ENCODE measurements around the gene OR13C2.
"Not testable (repeated sequence)": the region's sequence is repeated elsewhere in the genome, so short reads cannot be mapped to it uniquely, and the experiment has no call there.

OR13C2 gene

DNA sequence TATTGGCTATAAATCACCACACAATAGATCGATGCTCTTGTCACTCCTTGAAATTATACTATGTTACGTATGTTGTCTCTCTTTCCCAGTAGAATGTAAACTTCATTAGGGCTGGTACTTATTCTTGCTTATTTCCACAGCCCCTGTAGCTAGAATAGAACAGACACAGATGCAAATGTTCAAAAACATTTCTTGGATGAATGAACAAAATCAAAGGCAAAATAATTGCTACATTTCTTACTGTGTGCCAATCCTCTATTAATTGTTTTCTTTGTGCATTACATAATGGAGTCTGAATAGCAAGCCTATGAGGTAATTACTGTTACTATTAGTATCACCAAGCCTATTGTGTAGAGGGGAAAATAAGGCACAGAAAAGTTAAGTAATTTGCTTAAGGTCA, 725 bp upstream of the OR13C2 start:
- no peak for TF ChIP-seq CTCF (IDR thresholded peaks at IDR 0.05; ENCODE audit: low read depth, low read length, missing control alignments)
- H3K4me3 ChIP-seq (replicated peaks; ENCODE audit: low read depth, low read length) = no peak overlapping the region
- DNase-seq (ENCODE audit: extremely low read depth, low read depth) = no peak

- DNase-seq (ENCODE audit: extremely low read depth, low read depth) = no peak
- TF ChIP-seq CTCF (IDR thresholded peaks at IDR 0.05; ENCODE audit: low read depth, low read length, missing control alignments) = no peak
- H3K4me3 ChIP-seq (replicated peaks; ENCODE audit: low read depth, low read length) = no peak overlapping the region
Measured at GRCh38 chr9:104604801-104605200, 626 bp downstream of the OR13C2 start.

GRCh38 chr9:104599313-104599712, 6.1 kb downstream of the OR13C2 start, which contains the start of gene OR13C5:
TSS of gene OR13C5 (minus strand) at chr9:104599413. CDS start at chr9:104599413, 0 bp downstream.
- H3K4me3 ChIP-seq (replicated peaks; ENCODE audit: low read depth, low read length); DNase-seq (ENCODE audit: extremely low read depth, low read depth): not testable (repeated sequence)

DNA sequence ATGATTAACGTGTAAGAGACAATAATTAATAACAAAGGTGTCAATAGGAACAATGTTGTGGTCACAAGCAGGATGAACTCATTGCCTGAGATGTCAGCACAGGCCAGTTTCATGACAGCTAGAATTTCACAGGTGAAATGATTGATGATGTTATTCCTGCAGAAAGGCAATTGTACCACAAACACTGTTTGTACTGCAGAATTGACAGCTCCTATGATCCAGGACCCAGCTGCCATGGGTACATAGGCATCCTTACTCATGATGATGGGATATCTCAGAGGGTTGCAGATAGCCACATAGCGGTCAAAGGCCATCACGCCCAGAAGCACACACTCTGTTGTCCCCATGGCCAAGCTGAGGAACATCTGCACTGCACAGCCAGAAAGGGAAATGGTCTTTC, 6.7 kb downstream of the OR13C2 start:
- not testable (repeated sequence) for DNase-seq (ENCODE audit: extremely low read depth, low read depth); H3K4me3 ChIP-seq (replicated peaks; ENCODE audit: low read depth, low read length)

DNA sequence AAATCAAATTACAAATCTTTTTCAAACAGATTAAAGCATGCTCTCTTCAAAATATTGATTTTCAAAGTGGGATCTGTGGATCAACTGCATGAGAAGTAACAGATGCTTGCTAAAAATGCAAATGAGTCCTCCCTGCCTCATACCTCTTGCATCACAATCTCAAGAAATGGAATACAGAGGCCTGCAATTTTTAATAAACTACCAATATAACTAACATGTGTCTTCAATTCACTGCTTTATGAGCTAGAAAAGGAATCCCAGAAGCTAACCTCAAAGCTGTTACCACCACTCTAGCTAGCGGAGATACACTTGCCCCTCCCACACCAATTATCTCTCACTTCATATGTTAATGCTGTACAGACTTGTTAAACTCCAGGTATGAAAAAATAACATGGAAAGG, 15.8 kb downstream of the OR13C2 start:
- DNase-seq (ENCODE audit: extremely low read depth, low read depth) = no peak
- H3K4me3 ChIP-seq (replicated peaks; ENCODE audit: low read depth, low read length) = no peak overlapping the region
- TF ChIP-seq CTCF (IDR thresholded peaks at IDR 0.05; ENCODE audit: low read depth, low read length, missing control alignments) = no peak

- DNase-seq (ENCODE audit: extremely low read depth, low read depth) = no peak
- no peak for TF ChIP-seq CTCF (IDR thresholded peaks at IDR 0.05; ENCODE audit: low read depth, low read length, missing control alignments)
- H3K4me3 ChIP-seq (replicated peaks; ENCODE audit: low read depth, low read length) = no peak overlapping the region
Measured at GRCh38 chr9:104586496-104587180, 18.8 kb downstream of the OR13C2 start.

DNA sequence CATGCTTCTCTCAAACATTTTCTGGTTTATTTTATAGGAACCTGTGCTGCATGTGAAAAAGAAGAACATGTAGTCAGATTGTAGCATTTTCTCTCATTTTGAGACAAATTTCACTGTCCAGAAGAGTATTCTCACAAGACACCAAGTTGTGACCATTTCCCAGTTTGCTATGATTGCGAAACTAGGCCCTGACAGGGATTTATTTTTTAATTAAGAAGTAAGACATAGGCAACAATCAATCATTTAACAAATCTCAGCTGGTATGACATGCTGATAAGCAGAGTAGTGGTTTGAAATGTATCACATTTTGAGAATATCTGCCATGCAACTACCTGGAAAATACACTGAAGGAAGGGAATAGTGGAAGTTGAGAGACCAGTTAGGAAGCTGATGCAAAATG, 24.9 kb downstream of the OR13C2 start:
- H3K4me3 ChIP-seq (replicated peaks; ENCODE audit: low read depth, low read length) = no peak overlapping the region
- TF ChIP-seq CTCF (IDR thresholded peaks at IDR 0.05; ENCODE audit: low read depth, low read length, missing control alignments) = no peak
- DNase-seq (ENCODE audit: extremely low read depth, low read depth) = no peak

- TF ChIP-seq CTCF (IDR thresholded peaks at IDR 0.05; ENCODE audit: low read depth, low read length, missing control alignments) = no peak
- DNase-seq (ENCODE audit: extremely low read depth, low read depth) = no peak
- no peak overlapping the region for H3K4me3 ChIP-seq (replicated peaks; ENCODE audit: low read depth, low read length)
Measured at GRCh38 chr9:104577263-104577662, 28.2 kb downstream of the OR13C2 start.

Measured in HFF-Myc (cell line).